HG03066 (cell line): ENCODE measurements around the gene SLC10A7.

Experiments
- ATAC-seq: cut with Tn5 transposase; IDR thresholded peaks from one replicate; pipeline ENCODE4 v1.9.1; 2021; ENCODE audit warnings: low read depth; ENCODE audit not compliant: unreplicated experiment

The SLC10A7 gene

DNA sequence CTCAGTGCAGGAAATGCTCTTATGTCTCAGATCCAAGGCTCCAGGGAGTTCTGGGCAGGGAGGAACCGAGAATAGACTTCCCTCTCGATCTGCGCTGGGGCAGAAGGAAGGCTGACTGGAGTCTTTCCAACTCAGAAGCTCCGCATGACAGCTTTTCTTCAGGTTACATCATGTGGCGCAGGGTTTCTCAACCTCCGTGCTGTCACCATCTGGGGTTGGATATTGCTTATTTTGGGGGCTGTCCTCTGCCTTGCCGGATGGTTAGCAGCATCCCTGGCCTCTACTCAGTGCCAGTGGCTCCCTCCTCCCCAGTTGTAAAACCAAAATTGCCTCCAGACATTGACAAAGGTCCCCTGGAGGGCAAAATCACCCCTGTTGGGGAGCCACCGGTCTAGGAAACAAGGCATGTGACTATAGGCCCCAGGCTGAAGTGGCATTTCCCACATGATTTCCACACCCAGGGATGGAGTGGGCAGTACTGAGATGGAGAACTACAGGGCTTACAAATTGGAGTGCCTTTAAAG lies 286.0 kb downstream of the SLC10A7 start:
- no peak for ATAC-seq

GRCh38 chr4:146232131-146232722 lies 289.5 kb downstream of the SLC10A7 start:
- no peak for ATAC-seq

DNA sequence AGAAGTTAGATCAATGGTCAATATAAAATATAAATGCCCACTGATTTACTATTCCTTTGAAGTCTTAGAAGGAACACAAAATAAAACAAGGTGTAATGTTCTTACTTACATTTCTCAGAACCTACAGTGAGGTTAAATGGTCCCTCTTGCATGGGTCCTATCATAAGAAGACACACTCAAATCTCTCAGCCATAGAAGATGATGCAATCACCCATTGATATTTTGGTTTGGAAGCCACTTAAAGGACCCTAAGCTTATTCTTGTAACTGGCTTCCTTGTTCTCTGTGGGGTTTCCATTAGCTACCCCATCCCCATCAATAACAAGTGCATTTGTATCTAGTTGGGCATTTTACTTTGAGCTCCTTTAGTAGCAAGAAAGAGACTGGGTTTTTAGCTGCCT lies 292.3 kb downstream of the SLC10A7 start:
- ATAC-seq: no peak

- ATAC-seq: no peak
Observed at GRCh38 chr4:146224326-146224966, 297.3 kb downstream of the SLC10A7 start.

DNA sequence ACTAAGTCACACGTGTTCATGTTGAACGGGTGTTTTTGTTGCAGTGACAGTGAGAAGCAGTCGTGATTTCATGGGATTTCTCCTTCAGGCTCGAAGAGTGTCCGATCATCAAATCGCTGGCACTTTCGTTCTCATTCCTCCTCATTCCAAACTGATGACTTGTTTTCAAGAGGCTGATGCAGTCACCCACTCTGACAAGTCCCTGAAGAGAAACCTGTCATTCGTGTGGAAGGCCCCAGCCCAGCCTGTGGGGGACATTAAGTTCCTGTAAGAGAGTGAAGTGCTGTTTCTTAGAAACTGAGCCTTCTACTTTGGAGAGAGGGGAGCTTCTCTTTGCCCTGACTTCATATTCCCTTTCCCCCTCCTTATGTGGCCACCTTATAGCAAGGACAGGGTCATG lies 299.4 kb downstream of the SLC10A7 start:
- no peak for ATAC-seq

DNA sequence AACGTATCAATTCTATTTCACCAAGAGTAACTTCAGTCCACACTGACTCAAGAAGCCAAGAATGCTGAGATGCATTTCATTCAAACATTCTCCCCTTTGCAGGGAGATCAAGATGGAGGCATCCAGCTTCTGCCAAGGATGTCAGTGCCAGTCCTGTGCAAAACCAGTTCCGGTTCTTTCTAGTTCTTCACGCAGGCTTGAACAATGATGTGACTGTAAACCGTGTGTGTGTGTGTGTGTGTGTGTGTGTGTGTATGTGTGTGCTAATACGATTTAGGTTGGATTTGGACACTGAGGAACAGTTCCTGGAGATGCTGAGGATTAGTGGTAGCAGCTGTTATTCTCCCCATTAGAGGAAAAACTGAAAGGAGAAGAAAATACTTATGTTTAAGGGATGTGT lies 307.5 kb downstream of the SLC10A7 start, which contains the start of gene REELD1:
TSS of gene REELD1 (plus strand) at position 301 of the 400 bp plus-strand sequence. CDS start 2,415 bp downstream, outside the sequence.
- no peak for ATAC-seq

GRCh38 chr4:146212781-146213180 lies 309.0 kb downstream of the SLC10A7 start:
- no peak for ATAC-seq

DNA sequence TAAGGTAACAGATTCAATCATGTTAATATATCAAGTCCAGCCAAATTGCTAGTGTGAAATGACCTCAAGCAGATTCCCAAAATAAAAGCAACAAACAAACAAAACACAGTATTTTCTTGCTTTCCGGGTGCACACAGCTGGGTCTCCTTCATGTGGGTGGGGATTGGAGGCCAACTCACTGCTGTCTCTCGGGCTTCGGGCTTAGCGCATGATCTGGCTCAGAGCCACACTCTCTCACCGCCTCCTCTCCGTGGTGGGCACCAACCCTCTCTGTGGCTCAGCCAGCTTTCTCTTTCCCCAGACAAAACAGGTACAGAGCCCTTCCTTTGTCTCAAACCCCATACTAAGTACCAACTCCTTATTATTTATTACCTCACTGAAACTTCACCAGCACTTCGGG lies 310.3 kb downstream of the SLC10A7 start:
- ATAC-seq: no peak

DNA sequence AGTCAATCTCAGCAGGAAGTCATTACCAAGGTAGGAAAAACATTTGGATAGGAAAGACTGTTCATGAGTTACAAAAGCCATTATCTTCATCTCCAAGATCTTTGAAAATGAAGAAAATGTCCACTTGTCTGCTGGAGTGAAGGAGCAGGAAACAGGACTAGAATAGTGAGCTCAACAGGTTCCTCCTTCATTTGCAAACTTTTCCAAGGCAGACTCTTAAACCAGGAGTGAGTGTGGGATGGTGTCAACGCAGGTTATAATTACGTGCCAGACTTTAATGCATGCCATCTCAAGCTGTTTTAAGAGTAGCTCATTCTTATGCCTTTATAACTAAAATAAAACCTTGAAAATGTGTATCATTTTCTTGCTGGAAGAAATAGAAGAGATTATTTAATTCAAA lies 310.9 kb downstream of the SLC10A7 start:
- ATAC-seq: no peak

DNA sequence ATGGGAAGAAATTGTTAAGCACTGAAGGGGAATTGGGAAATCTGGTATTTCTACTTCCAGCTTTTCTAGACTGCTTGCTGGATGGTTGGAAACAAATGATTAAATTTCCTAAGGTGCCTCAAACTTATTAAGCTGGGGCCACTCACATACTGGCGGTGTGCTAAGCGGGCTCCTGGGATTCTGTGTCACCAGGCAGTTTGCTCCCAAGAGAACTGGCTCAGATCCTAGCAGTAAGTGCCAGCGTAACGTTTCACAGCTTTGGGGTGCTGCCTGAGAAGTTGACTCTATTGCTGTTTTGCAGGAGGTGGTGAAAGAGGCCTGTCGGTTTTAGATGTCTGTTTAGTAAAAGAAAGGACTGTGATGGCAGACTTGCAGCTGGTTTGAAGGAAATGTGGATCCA lies 314.3 kb downstream of the SLC10A7 start:
- ATAC-seq: no peak
